GM19025 (cell line): ENCODE results near the gene ORAI3.
A peak's percentile ranks its signal among the peaks of the same experiment; 100 is the strongest.

Experiments used
- ATAC-seq: cut with Tn5 transposase; IDR thresholded peaks from one replicate; pipeline ENCODE4 v1.9.1; 2021; ENCODE audit warnings: mild to moderate bottlenecking, low read depth, moderate library complexity; ENCODE audit not compliant: unreplicated experiment

The ORAI3 gene

DNA sequence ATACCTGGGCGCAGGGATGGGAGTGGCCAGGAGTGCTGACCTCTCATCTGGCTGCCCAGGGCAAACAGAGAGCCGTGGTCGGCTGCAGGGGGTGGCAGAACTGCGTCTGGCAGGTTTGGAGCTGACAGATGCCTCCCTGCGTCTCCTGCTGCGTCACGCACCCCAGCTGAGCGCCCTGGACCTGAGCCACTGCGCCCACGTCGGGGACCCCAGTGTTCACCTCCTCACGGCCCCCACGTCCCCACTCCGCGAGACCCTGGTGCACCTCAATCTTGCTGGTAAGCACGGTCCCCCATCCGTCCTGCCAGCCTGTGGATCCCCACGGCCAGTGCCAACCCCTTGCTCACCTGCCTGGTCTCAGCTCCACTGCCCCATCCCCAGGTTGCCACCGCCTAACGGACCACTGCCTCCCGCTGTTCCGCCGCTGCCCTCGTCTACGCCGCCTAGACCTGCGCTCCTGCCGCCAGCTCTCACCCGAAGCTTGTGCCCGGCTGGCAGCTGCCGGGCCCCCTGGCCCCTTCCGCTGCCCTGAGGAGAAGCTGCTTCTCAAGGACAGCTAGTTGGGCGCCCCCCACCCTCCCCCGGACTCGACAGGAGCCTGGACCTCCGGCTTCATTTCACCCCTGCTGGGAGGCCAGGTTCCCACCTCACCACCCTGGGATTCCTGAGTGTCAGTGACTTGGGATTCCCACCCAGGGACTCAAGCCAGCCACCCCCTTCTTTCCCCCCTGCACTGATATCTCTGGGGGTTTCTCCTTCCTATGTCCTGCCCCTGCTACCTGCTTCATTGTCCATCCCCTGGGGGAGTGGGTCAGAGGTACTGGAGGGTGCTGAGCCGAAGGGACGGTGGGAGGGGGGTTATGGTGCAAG lies 2.0 kb upstream of the ORAI3 start:
- no peak for ATAC-seq

DNA sequence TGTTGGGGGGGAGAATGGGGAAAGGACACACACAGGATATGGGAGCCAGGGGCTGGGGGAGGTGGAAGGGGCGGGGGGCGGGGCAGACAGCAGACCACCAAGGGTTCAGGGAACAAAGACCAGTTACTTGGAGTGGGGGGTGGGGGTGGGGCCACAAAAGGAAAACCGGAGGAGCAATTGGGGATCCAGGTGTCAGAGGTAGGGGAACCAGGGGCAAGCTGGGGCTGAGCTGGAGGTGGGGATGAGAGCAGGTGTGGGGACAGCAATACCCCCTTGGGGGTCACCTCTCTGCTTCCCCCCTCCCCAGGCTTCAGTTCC lies 1.4 kb upstream of the ORAI3 start:
- ATAC-seq = no peak

DNA sequence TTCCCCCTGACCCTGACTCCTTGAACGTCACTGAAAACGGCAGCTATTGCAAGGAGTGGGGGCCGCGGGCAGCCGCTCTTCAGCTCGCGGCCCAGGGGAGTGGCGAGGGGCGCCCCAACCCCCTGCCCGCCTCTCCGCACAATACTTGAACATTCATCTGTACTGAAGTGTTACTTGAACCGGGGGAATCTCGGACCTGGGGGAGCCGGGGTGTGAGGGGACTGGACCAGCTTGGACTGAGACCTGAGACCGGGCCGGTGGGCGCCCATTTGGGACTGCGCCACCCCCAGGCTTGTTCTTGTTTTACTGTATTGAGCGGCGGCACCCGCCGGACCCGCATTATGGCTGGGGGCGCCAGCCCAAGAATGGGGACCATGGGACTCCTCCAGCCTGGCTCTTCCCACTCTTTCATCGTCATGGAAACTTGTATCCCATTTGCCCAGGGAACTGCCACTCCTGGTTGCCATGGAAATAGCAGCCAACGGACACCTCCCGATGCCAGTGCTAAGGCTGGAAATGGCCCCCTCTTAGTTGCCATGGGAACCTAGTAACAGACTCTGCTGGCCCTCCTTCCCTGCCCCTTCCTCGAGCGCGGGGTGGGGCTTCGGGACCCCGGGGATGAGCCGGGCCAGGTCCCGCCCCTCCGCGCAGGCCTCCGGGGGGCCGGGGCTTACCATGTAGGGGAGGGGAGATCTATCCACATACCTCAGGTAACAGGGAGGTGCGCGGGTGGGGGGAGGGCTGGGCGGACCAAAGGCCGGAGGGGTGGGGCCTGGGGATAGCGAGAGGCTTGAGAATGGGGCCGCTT lies 805 bp upstream of the ORAI3 start:
- ATAC-seq = no peak

DNA sequence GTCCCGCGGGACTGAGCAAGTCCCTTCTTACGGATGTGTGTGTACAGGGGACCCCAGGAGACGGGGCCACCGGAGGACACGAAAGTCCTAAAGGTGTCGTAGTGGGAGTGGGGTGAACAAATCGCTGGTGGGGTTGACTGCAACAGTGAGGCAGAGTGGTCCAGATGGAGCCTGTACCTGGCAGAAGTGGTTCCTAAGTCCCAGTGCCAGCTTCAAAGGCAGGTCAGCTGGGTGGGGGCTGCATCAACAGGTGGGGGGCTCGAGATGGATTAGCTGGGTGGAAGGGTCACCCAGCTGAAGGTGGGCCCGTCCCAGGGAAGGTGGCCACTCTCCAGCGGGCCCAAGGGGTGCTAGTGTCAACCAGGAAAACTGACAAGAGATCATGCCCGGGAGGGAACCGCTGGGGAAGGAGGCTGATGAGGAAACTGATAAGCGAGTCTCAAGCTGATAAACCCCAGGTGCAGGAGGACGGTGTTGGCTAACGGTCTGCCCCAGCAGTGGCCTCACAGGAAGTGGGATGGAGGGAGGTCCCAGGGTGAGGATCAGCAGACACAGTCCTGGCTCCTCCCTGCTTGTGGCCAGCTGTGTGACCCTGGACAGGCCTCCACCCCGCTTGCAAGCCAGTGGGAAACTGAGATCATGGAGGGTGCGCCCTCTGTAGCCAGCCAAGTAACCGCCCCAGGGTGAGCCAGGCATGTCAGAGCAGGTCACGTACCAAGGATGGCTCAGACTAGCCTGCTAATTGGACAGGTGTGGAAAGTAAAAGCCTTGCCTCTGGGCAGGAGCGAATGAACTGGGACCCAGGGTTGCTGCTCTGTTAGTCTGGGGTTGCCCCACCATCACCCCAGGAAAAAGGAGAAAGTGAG lies 1.0 kb downstream of the ORAI3 start:
- ATAC-seq = no peak

DNA sequence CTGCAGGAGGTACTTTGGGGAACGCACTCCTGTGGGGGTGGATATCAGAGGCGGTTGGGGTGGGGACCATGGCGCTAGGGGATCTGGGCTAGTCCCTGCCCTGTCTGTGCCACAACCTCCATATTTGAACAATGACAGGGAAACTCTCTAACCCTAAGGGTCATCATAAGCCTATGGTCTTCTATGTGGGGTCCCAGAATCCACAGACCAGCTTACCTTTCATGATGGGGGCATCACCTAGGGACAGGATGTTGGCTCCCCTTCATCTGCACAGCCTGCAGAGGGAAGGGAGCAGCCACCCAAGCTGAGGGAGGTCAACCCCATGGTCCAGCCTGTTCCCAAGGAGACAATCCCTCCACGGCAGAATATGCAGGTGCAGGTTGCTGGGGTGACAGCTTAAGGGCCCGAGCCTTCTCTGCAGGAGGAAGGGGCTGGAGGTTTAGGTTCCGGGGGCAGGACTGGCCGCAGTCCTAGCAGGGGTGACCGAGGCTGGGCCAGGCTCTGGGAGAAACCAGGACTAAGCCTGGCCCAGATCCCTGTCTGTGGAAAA lies 1.7 kb downstream of the ORAI3 start:
- ATAC-seq = no peak

DNA sequence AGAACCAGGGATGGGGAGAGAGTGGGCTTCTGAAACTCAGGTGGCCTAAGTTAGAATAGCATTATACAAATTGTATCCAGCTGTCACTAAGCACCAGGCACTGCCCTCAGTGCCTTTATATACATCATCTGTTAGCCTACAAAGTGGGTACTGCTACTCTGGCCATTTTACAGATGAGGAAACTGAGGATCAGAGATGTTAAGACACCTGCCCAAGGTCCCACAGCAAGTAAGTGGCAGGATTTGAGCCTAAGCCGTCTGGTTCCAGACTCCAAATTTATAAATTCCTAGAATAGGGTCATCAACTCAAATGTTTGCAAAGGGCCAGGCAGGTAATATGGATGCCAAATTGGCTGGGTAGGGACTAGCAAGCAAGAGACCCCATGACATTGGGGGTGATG lies 2.3 kb downstream of the ORAI3 start:
- ATAC-seq = no peak

DNA sequence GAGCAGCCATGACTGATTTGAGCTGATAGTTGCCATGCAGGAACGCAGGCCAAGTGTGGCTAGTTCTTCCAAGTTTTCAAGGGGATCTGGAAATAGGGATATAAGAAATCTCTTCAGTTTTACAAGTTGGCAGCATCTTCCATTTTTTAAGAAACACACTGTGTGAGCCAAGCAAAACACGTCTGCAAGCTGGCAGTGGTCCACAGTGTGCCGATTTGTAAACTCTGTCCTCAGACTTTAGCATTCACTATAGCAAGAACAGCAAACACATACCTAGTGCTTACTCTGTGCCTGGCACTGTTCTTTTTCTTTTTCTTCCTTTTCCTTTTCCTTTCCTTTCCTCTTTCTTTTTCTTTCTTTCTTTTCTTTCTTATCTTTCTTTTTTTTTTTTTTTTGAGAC lies 2.9 kb downstream of the ORAI3 start:
- no peak for ATAC-seq

DNA sequence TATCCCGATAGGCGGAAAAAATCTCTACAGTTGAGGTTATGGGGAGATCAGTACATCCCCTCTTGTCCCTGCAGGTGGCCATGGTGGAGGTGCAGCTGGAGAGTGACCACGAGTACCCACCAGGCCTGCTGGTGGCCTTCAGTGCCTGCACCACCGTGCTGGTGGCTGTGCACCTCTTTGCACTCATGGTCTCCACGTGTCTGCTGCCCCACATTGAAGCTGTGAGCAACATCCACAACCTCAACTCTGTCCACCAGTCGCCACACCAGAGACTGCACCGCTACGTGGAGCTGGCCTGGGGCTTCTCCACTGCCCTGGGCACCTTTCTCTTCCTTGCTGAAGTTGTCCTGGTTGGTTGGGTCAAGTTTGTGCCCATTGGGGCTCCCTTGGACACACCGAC lies 4.2 kb downstream of the ORAI3 start:
- ATAC-seq = no peak

DNA sequence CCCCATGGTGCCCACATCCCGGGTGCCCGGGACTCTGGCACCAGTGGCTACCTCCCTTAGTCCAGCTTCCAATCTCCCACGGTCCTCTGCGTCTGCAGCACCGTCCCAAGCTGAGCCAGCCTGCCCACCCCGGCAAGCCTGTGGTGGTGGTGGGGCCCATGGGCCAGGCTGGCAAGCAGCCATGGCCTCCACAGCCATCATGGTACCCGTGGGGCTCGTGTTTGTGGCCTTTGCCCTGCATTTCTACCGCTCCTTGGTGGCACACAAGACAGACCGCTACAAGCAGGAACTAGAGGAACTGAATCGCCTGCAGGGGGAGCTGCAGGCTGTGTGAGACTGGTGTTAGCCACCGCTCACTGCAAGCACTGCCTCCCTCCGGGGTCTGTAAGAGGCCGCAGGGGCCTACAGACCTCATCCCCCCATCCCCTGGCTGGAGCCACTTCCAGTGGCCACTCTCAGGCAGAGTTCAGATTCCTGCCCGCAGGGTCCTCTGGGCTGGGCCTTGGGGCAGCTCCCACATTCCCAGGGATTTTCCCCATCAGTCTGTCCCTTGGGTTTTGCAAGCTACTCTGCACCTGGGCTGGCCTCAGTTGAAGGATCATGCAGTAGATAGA lies 4.8 kb downstream of the ORAI3 start:
- no peak for ATAC-seq

DNA sequence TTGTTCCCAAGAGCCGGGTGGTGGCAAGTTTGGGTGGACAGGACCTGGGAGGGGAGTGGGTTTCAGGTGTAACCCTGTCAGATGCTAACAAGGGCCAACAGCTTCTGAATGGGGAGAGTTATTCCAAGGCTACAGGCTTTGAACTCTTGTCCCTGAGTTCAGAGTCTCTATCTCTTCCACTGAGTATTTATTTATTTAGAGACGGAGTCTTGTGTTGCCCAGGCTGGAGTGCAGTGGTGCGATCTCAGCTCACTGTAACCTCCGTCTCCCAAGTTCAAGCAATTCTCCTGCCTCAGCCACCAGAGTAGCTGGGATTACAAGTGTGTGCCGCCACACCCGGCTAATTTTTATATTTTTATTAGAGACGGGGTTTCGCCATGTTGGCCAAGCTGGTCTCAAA lies 6.1 kb downstream of the ORAI3 start:
- ATAC-seq = no peak

DNA sequence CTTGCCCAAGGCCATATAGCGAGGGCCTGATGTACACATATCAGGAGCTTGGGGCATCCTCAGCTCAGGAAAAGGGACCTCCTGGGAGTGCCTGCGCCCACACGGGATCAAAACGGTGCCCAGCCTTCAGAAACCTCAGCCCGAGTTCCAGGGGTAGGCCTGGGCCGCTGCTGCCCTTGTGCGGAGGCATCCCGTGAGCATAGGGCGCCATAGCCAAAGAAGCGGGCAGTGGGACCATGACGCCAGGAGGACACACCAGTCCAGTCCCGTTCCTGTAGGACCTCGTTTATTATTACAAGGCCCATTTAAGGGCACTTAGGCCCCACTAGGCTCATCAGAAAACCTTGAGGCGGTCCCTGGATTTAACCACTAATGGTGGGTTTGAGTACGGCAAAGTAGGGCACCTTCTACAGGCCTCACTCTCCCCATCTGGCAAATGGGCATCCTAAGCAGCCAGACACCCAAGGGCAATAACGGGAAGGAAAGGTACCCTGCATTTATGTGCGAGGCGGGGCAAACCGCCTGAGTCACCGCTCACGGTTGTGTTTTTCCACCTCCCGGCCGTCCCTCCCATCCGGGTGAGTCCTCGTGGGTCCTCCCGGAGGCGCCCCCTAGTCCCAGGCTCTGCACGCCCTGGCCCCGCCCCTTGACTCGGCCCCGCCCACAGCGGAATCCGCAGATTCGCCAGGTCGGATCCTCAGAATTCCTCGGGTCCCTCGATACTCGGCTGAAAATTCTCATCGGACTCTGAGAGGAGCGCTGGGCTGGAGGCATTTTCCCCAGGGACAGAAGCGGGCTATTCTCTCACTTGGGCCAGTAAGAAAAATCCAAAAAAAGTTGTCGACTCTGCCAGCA lies 8.0 kb downstream of the ORAI3 start:
- ATAC-seq = peak; percentile 35

DNA sequence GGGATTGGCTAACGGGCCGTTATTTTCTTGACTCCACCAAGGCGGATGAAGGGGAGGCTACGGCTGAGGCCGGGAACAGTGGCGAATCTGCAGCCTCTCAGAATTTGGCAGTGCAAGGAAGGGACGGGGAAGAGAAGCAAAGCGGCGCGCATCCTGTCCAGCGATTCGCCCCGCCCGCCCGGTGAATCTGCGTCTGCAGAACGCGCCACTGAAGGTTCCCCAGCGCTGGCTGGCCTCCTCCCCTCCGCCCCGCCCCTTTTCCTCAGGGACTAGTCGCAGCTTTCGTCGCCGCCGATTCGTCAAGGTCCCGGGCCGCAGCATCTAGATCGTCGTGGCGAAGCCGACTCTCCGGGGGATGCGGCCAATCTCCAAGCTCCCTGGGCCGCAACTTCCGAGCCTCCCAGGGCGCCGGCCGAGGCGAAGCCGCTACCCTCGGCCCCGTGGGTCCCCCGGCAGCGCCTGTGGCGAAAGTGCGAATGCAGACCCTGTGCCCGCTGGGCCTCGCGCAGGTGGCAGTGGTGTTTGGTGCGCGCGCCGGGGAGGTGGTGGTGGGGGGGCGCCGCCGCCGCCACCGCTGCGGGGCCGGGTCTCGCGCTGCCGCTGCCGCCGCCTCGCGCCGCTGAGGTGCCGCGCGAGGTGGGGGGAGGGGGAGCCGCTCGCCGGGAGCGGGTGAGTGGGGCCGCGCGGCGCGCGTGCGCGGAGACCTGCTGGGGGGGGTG lies 8.7 kb downstream of the ORAI3 start, which contains the start of gene SETD1A:
Gene SETD1A, plus strand, starts transcription at position 299 of the 719 bp plus-strand sequence. CDS start 978 bp downstream, outside the sequence.
- ATAC-seq = peak; percentile 66

DNA sequence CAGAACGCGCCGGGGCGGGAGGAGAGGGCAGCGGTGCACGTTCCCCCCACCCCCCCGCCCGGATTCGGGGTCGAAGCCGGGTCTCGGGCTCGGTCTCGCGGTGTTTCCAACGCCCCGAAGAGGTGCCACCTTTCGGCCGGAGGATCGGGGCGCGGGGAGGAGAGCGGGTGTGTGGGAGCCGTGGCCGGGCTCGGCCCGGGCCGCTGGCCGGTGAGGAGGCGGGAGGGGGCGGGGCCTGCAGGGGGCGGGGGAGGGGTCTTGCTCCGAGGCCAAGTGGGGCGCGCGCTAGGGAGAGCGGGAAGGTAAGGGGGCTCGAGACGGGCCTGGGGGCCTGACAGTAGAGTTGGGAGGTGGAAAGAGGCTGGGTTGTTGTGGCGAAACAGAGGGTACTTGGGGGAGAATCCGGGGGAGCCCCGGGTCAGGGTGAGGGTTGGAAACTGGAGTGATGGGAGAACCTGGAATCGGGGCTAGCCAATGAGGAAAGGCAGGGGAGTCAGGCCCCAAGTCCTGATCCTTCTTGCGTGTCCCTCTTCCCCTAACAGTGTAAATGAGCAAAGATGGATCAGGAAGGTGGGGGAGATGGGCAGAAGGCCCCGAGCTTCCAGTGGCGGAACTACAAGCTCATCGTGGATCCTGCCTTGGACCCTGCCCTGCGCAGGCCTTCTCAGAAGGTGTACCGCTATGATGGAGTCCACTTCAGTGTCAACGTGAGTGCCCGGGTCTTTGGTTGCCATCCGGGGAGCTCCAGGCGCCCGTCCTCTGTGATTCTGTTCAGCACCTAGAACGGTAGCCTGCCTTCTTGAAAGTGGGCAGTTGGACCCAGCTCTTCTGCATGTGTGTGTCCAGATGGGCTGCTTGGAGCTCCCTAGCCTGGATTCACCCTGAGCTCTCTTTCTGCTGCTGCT lies 9.6 kb downstream of the ORAI3 start:
- peak; percentile 24 for ATAC-seq

DNA sequence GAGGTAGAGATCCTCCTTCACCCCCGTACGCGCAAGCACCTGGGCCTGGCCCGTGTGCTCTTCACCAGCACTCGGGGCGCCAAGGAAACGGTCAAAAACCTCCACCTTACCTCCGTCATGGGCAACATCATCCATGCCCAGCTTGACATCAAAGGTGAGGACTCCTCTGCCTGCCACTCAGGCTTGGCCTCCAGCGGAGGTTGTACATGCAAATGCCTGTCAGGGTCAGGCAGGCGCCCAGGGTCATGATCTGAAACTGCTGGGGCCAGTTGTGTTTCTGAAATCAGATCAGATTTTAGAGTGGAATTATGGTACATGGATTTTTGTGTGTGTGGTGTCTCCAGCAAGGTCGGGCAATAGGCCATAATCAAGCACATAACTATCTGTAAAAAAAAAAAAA lies 12.5 kb downstream of the ORAI3 start:
- ATAC-seq = no peak

DNA sequence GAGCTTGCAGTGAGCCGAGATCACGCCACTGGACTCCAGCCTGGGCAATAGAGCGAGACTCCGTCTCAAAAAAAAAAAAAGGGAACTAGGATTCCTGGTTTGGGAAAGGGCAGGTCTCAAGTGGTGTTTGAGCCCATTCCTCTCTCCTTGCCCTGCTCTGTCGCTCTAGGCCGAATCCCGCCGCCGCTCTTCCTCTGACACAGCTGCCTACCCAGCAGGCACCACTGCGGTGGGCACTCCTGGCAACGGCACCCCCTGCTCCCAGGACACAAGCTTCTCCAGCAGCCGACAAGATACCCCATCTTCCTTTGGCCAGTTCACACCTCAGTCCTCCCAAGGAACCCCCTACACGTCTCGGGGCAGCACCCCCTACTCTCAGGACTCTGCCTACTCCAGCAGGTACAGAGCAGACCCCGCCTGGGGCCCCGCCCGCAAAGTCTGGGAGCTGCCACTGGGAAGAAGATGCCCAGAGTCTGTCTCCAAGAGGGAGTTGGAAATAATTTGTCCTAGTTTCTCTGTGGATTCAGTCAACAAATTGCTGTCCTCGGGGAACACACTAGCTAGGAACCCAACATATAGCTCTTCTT lies 15.2 kb downstream of the ORAI3 start:
- no peak for ATAC-seq

DNA sequence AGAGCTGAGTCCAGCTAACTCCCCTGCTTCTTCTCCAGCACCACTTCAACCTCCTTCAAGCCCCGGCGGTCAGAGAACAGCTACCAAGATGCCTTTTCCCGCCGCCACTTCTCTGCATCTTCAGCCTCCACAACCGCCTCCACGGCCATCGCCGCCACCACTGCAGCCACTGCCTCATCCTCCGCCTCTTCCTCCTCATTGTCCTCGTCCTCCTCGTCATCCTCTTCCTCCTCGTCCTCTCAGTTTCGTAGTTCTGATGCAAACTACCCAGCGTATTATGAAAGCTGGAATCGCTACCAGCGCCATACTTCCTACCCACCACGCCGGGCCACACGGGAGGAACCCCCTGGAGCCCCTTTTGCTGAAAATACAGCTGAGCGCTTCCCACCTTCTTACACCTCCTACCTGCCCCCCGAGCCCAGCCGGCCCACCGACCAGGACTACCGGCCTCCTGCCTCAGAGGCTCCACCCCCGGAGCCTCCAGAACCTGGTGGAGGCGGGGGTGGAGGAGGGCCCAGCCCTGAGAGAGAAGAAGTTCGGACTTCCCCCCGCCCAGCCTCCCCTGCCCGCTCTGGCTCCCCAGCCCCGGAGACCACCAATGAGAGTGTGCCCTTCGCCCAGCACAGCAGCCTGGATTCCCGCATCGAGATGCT lies 15.8 kb downstream of the ORAI3 start:
- no peak for ATAC-seq

DNA sequence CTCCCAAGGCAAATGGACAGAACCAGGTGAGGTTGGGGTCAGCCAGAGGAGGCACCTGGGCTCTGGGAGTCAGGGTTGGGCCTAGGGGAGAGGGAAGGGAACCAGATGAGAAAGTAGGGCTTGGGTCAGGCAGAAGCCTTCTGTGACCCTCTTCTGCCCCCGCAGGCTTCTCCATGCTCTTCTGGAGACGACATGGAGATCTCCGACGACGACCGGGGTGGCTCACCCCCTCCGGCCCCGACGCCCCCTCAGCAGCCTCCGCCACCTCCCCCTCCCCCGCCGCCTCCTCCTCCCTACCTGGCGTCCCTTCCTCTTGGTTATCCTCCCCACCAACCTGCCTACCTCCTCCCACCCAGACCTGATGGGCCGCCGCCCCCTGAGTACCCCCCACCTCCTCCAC lies 16.6 kb downstream of the ORAI3 start:
- ATAC-seq = no peak
